ENCODE data around the gene C19orf44.

Gene C19orf44

DNA sequence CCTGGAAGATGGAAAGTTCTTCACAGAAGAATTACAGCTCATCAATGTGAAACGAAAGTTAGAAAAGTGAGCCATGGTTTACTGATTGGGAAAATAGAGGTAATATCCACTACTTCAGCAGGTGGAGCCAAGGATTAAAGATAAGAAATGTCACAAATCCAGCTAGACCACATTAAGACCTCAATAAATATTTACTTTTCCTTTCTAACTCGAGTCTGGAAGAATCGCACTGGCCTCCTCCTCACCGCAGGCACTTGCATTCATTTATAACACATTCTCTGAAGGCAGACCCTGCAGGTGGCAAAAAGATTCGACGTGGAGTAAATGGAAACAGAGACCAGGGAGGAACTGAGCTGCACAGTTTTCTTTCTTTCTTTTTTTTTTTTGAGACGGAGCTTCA, 68.6 kb downstream of the C19orf44 start:
- no peak for DNase-seq (ENCODE audit: low read depth in 2 of 2)
- H3K4me3 ChIP-seq (replicated peaks in 1 of 2; ENCODE audit: low read depth in 2 of 2, low read length in 2 of 2), result no peak overlapping the region
- no peak for TF ChIP-seq CTCF (IDR thresholded peaks at IDR 0.05; ENCODE audit: low read depth, low read length)

DNA sequence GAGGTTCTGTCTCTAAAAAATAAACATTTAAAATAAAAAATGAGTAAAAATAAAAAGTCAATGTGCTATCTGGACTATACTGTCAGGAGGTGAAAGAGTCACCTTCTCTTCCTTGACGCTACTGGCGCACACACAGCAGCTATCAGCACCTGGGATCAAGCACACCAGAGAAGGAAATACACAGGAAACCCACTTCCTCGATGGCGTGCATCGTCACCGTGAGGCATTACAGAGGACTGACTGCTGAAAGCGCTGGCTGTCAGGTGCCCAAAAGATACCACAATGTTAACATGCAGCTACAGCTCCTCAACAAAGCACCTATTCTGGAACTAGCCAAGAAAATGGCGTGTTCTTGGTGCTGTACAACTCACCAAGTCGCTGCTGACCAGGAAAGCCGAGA, 70.0 kb downstream of the C19orf44 start:
- no peak for DNase-seq (ENCODE audit: low read depth in 2 of 2)
- no peak overlapping the region for H3K4me3 ChIP-seq (replicated peaks in 1 of 2; ENCODE audit: low read depth in 2 of 2, low read length in 2 of 2)
- no peak for TF ChIP-seq CTCF (IDR thresholded peaks at IDR 0.05; ENCODE audit: low read depth, low read length)

DNA sequence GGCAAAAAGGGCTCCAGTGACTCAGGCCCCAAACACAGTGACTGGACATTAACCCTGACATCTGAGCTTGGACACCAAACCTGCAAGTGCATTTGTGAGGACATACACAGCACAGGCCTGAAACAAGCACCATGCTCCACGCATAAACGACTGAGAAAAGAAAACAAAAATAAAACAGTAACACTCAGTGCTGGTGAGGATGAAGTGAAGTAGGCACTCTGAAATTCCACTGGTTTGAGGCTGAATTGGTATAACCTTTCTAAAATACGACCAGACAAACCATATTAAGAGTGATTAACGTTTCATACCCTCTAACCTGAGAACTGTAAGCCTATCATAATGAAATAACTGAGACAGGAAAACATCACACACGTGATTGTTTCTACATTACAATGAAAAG, 70.5 kb downstream of the C19orf44 start:
- H3K4me3 ChIP-seq (replicated peaks in 1 of 2; ENCODE audit: low read depth in 2 of 2, low read length in 2 of 2), result no peak overlapping the region
- no peak for TF ChIP-seq CTCF (IDR thresholded peaks at IDR 0.05; ENCODE audit: low read depth, low read length)

GRCh38 chr19:16569609-16570320, 73.6 kb downstream of the C19orf44 start:
- no peak for TF ChIP-seq CTCF (IDR thresholded peaks at IDR 0.05; ENCODE audit: low read depth, low read length)
- no peak overlapping the region for H3K4me3 ChIP-seq (replicated peaks in 1 of 2; ENCODE audit: low read depth in 2 of 2, low read length in 2 of 2)
- no peak for DNase-seq (ENCODE audit: low read depth in 2 of 2)

More for the DNA sequence above, 70.5 kb downstream of the C19orf44 start:
- no peak for DNase-seq (ENCODE audit: low read depth in 2 of 2)

All from cardiac fibroblast (primary cell).